ENCODE measurements around the gene ARFGAP2. TPM values are rescaled to one million over a fixed set of nuclear protein-coding genes. Genes with fewer than 3 reads are reported as not detected.

Gene ARFGAP2
- total and polyA plus RNA-seq, 2 donors (not counting 3 experiments of a cell fraction or from before 2014, with no cell fraction given) = 78.9 to 108 TPM

DNA sequence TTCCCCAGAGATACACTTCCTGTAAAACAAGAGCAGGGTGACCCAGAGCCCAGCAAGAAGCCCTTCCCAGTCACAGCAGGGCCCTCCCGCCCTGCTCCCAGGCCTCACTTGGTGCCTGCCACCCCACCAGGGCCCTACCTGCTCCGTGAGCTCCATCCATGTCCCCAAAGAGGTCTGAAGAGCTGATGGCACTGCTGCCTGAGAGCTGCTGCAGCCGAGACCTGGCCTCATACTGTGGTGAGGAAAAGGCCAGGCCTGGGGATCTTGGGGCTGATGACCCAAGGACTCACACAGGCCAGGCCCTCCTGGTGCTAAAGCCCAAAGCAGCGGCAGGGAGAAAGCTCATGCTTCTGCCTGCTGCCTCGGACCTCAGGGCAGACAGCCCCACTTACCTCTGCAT, 10.3 kb downstream of the ARFGAP2 start:
- Histone ChIP-seq H4K20me1 (replicated peaks; ENCODE audit: control insufficient read depth, extremely low read depth, insufficient read depth, low read length) (no peaks in the 10 kb centered on the region), H2AFZ (ENCODE audit: low read depth, low read length) (no peak overlapping the region), H3K27me3 (ENCODE audit: control insufficient read depth in 2 of 2, insufficient read depth in 2 of 2, low read length in 2 of 2) (no peaks in the 10 kb centered on the region), H3K27ac (ENCODE audit: insufficient read depth, low read depth, low read length) (no peak overlapping the region), H3K36me3 (ENCODE audit: control insufficient read depth in 2 of 2, extremely low read depth in 1 of 2, insufficient read depth in 2 of 2, low read length in 2 of 2) (peaks cover 15 to 54% of the 10 kb centered on the region in 2 experiments), H3K4me3 (replicated peaks in 1 of 3; ENCODE audit: insufficient read depth in 1 of 3, low read depth in 1 of 3, low read length in 3 of 3) (no peak overlapping the region), H3K9ac (replicated peaks; ENCODE audit: extremely low read depth, insufficient read depth, low read length) (no peak overlapping the region), H3K79me2 (ENCODE audit: control insufficient read depth, insufficient read depth, low read length) (peaks cover 10% of the 10 kb centered on the region), H3K9me1 (replicated peaks; ENCODE audit: control insufficient read depth, extremely low read depth, insufficient read depth, low read length) (no peaks in the 10 kb centered on the region), H3K4me2 (ENCODE audit: insufficient read depth, low read length) (no peak overlapping the region), H3K9me3 (replicated peaks; ENCODE audit: control insufficient read depth, insufficient read depth, low read length) (no peaks in the 10 kb centered on the region), H3K4me1 (ENCODE audit: control insufficient read depth, extremely low read depth, insufficient read depth, low read length) (no peaks in the 10 kb centered on the region)
- CTCF ChIA-PET = interaction anchor here (1.5 to 2.3 kb wide), 2 partner anchors 13 to 14 kb away, joined by 3 to 10 read pairs; no protein-coding TSS in a partner anchor
- FAIRE-seq (no peak), DNase-seq (ENCODE audit: low read depth, low spot score) (no peak)
- intact Hi-C loops (cut with micrococcal nuclease) = no loop called here
- POLR2A ChIA-PET = no interaction called here
- BruUV-seq (replicated peaks) = no TSS peak
- dilution Hi-C loops (cut with MboI; ENCODE audit: extremely low pct_ligation_motif_present, low sequenced_read_pairs) = no loop called here
- TF ChIP-seq, protein P1, sequence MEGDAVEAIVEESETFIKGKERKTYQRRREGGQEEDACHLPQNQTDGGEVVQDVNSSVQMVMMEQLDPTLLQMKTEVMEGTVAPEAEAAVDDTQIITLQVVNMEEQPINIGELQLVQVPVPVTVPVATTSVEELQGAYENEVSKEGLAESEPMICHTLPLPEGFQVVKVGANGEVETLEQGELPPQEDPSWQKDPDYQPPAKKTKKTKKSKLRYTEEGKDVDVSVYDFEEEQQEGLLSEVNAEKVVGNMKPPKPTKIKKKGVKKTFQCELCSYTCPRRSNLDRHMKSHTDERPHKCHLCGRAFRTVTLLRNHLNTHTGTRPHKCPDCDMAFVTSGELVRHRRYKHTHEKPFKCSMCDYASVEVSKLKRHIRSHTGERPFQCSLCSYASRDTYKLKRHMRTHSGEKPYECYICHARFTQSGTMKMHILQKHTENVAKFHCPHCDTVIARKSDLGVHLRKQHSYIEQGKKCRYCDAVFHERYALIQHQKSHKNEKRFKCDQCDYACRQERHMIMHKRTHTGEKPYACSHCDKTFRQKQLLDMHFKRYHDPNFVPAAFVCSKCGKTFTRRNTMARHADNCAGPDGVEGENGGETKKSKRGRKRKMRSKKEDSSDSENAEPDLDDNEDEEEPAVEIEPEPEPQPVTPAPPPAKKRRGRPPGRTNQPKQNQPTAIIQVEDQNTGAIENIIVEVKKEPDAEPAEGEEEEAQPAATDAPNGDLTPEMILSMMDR (IDR thresholded peaks at IDR 0.05; ENCODE audit: extremely low read depth in 1 of 2, insufficient read depth in 1 of 2, low read depth in 1 of 2, low read length in 2 of 2) = no peak
- TF ChIP-seq JUN (IDR thresholded peaks at IDR 0.05; ENCODE audit: borderline replicate concordance, insufficient read depth, insufficient read length, low read depth) (no peak), FOS (IDR thresholded peaks at IDR 0.05; ENCODE audit: borderline replicate concordance, insufficient read depth, low read length) (no peak), EZH2 (IDR thresholded peaks at IDR 0.05; ENCODE audit: borderline replicate concordance, low read depth, low read length, severe bottlenecking) (no peak), GATA2 (IDR thresholded peaks at IDR 0.05; ENCODE audit: insufficient read depth, insufficient read length, low read depth, low read length) (no peak)
